ENCODE results near the gene SLCO3A1.

- TF ChIP-seq EZH2 (IDR thresholded peaks at IDR 0.05; ENCODE audit: borderline replicate concordance, low read depth, low read length, severe bottlenecking) = no peak
- TF ChIP-seq CTCF (IDR thresholded peaks at IDR 0.05; ENCODE audit: borderline replicate concordance, extremely low read depth, low read length, poor library complexity, severe bottlenecking) = no peak
These were observed 7.0 kb downstream of the SLCO3A1 start for GRCh38 chr15:91860498-91860897.
